K562 (cell line): ENCODE results near the gene PLCL1.

Experiments used
- EZH2 ChIP-seq: IDR thresholded peaks from 2 replicates; pipeline ENCODE4 v1.6.1; 2012; ENCODE audit warnings: low read depth, mild to moderate bottlenecking, inconsistent platforms, low read length, borderline replicate concordance
- GATAD2B ChIP-seq: fragments of 450-650 bp; IDR thresholded peaks from 2 replicates; pipeline ENCODE4 v1.6.1; 2017; ENCODE audit warnings: mild to moderate bottlenecking, borderline replicate concordance
- TF ChIP-seq, protein P1 (sequence below): fragments of 450-650 bp; IDR thresholded peaks from 2 replicates; pipeline ENCODE4 v1.6.1; 2016; ENCODE audit warnings: borderline replicate concordance

DNA sequence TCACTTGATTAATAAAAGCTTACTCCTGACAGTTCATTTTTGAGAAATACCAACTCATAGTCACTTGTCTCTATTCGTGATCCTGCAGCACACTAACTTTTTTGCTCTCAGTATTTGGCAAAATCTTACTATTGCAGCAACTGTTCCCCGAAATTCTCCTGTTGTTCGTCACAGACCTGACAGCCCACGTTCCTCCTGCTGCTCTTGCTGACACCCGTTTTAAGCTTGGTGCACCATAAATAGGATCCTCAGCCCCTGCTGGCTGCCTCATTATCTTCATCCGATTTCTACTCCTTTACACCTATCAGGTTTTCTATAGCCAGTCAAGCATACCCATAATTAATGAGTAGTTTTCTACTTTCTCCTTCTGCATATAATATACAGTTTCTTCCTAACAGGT, 368.8 kb downstream of the PLCL1 start:
- TF ChIP-seq, protein P1, sequence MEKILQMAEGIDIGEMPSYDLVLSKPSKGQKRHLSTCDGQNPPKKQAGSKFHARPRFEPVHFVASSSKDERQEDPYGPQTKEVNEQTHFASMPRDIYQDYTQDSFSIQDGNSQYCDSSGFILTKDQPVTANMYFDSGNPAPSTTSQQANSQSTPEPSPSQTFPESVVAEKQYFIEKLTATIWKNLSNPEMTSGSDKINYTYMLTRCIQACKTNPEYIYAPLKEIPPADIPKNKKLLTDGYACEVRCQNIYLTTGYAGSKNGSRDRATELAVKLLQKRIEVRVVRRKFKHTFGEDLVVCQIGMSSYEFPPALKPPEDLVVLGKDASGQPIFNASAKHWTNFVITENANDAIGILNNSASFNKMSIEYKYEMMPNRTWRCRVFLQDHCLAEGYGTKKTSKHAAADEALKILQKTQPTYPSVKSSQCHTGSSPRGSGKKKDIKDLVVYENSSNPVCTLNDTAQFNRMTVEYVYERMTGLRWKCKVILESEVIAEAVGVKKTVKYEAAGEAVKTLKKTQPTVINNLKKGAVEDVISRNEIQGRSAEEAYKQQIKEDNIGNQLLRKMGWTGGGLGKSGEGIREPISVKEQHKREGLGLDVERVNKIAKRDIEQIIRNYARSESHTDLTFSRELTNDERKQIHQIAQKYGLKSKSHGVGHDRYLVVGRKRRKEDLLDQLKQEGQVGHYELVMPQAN: no peak
- TF ChIP-seq EZH2 (no peak), GATAD2B (no peak)
